K562 (cell line): ENCODE results near the gene GALNT5. TPM values are rescaled to one million over a fixed set of nuclear protein-coding genes. Genes with fewer than 3 reads are reported as not detected.
A peak's percentile ranks its signal among the peaks of the same experiment; 100 is the strongest.

Source experiments
- ASH1L ChIP-seq: fragments of 450-650 bp; IDR thresholded peaks from 2 replicates; pipeline ENCODE4 v1.6.1; 2018; ENCODE audit warnings: borderline replicate concordance, mild to moderate bottlenecking, low read depth; ENCODE audit not compliant: partially characterized antibody
- CBFA2T2 ChIP-seq: fragments of 450-650 bp; conservative IDR thresholded peaks from 2 replicates; pipeline ENCODE4 v1.6.1; 2017; ENCODE audit warnings: mild to moderate bottlenecking
- CREBBP ChIP-seq: IDR thresholded peaks from one replicate; pipeline ENCODE4 v1.6.1; 2012; ENCODE audit warnings: low read depth, mild to moderate bottlenecking, control low read depth, inconsistent platforms, low read length
- ETS2 ChIP-seq: IDR thresholded peaks from 2 replicates; pipeline ENCODE4 v1.6.1; 2016; ENCODE audit warnings: borderline replicate concordance, missing genetic modification characterization, mild to moderate bottlenecking, moderate library complexity, missing compliant biosample characterization; ENCODE audit not compliant: poor library complexity, severe bottlenecking
- ETV1 ChIP-seq: fragments of 450-650 bp; conservative IDR thresholded peaks from 2 replicates; pipeline ENCODE4 v1.6.1; 2016; ENCODE audit warnings: missing genetic modification characterization, control low read depth, low read depth, missing compliant biosample characterization
- EWSR1 ChIP-seq: fragments of 450-650 bp; IDR thresholded peaks from 2 replicates; pipeline ENCODE4 v1.6.1; 2018; ENCODE audit warnings: borderline replicate concordance, mild to moderate bottlenecking, low read depth, moderate library complexity; ENCODE audit not compliant: partially characterized antibody
- FUS ChIP-seq: fragments of 200-400 bp; formaldehyde crosslinking; optimal IDR thresholded peaks from 2 replicates; pipeline ENCODE3; 2017; ENCODE audit warnings: low read depth, low read length
- HDAC1 ChIP-seq, 2 experiments: fragments of 450-650 bp; IDR thresholded peaks; 2 replicates each; pipeline ENCODE4 v1.6.1; 2016 to 2017; ENCODE audit warnings: inconsistent platforms in 1 of 2, mild to moderate bottlenecking in 1 of 2, moderate library complexity in 1 of 2
- HOXB6 ChIP-seq: fragments of 250-450 bp; sonication (Bioruptor Pico); IDR thresholded peaks from 2 replicates; pipeline ENCODE4 v1.5.1; 2022; ENCODE audit warnings: mild to moderate bottlenecking, borderline replicate concordance
- LEF1 ChIP-seq: fragments of 450-650 bp; IDR thresholded peaks from 2 replicates; pipeline ENCODE4 v1.6.1; 2016; ENCODE audit warnings: mild to moderate bottlenecking
- MAZ ChIP-seq, 2 experiments: fragments of 450-650 bp in 1 of 2; sonication (generic) in 1 of 2; formaldehyde crosslinking; IDR thresholded peaks in 1 of 2; conservative IDR thresholded peaks in 1 of 2; 2 replicates each; pipeline versions ENCODE4 v1.4.0 to v1.5.0; 2020; ENCODE audit warnings: mild to moderate bottlenecking in 1 of 2, missing genetic modification reagents in 1 of 2
- MED1 ChIP-seq: sonication (generic); formaldehyde crosslinking; IDR thresholded peaks from 2 replicates; pipeline ENCODE4 v1.8.1; 2023; ENCODE audit warnings: missing genetic modification reagents, borderline replicate concordance
- MTA3 ChIP-seq: fragments of 450-650 bp; formaldehyde crosslinking; IDR thresholded peaks from 2 replicates; pipeline ENCODE4 v1.6.1; 2017; ENCODE audit warnings: mild to moderate bottlenecking, borderline replicate concordance
- NCOA6 ChIP-seq: fragments of 450-650 bp; IDR thresholded peaks from 2 replicates; pipeline ENCODE4 v1.6.1; 2017; ENCODE audit warnings: mild to moderate bottlenecking
- NONO ChIP-seq, 2 experiments: fragments of 200-400 bp in 1 of 2; fragments of 450-650 bp in 1 of 2; formaldehyde crosslinking in 1 of 2; IDR thresholded peaks; 2 replicates each; pipeline ENCODE4 v1.6.1; 2017; ENCODE audit warnings: low read depth in 2 of 2, mild to moderate bottlenecking in 2 of 2, moderate library complexity in 2 of 2, low read length in 1 of 2
- POLR2H ChIP-seq: IDR thresholded peaks from 2 replicates; pipeline ENCODE4 v1.6.1; 2016; ENCODE audit warnings: missing genetic modification characterization, low read depth, mild to moderate bottlenecking, control low read depth, missing compliant biosample characterization, moderate library complexity
- SNIP1 ChIP-seq: fragments of 450-650 bp; IDR thresholded peaks from 2 replicates; pipeline ENCODE4 v1.7.1; 2017; ENCODE audit warnings: low read depth, mild to moderate bottlenecking
- SPI1 ChIP-seq: IDR thresholded peaks from 2 replicates; pipeline ENCODE4 v1.6.1; 2011; ENCODE audit warnings: low read depth, low read length, control low read depth, borderline replicate concordance
- ZFX ChIP-seq: sonication (generic); formaldehyde crosslinking; IDR thresholded peaks from 2 replicates; pipeline ENCODE4 v1.8.0; 2022; ENCODE audit warnings: mild to moderate bottlenecking, missing genetic modification reagents, moderate library complexity
- ZNF232 ChIP-seq: sonication (generic); formaldehyde crosslinking; IDR thresholded peaks from 2 replicates; pipeline ENCODE4 v1.8.0; 2022; ENCODE audit warnings: mild to moderate bottlenecking, missing genetic modification reagents
- ZNF445 ChIP-seq: fragments of 250-450 bp; sonication (Bioruptor Pico); IDR thresholded peaks from 2 replicates; pipeline ENCODE4 v1.4.0; 2020; ENCODE audit warnings: low read depth, mild to moderate bottlenecking, moderate library complexity
- ZNF76 ChIP-seq: fragments of 250-450 bp; sonication (Bioruptor Pico); IDR thresholded peaks from 2 replicates; pipeline ENCODE4 v1.4.0; 2020; ENCODE audit warnings: mild to moderate bottlenecking, moderate library complexity, borderline replicate concordance
- polyA plus RNA-seq, 8 experiments: library from polyadenylated mRNA; depleted of rRNA in 4 of 8; stranded (reverse) in 5 of 8; unstranded in 3 of 8; fragments of >200 nt; fragmentation: Nextera tagmentation in 2 of 8; fragmentation: Illumina TruSeq in 1 of 8; extraction: Ambion mirVana in 2 of 8; extraction: Trizol in 1 of 8; gene quantifications; 2 replicates each; pipeline versions ENCODE4 v1.2.1 to v1.2.3, GENCODE V29; 2011 to 2014; ENCODE audit warnings: inconsistent platforms in 1 of 8, missing spikeins in 1 of 8
- total RNA-seq, 7 experiments: library from RNA; depleted of rRNA in 6 of 7; stranded (reverse); fragments of >200 nt in 6 of 7; fragmentation: Illumina TruSeq in 2 of 7; extraction: Trizol in 2 of 7; gene quantifications; 2 replicates each; pipeline versions ENCODE4 v1.2.1 to v1.2.3, GENCODE V29; 2011 to 2021; ENCODE audit warnings: low replicate concordance in 1 of 7
- TF ChIP-seq, protein P1 (sequence below): sonication (generic); formaldehyde crosslinking; IDR thresholded peaks from 2 replicates; pipeline ENCODE4 v1.5.0; 2020; ENCODE audit warnings: missing genetic modification reagents
- TF ChIP-seq, protein P2 (sequence below), 2 experiments: fragments of 450-650 bp; conservative IDR thresholded peaks; 2 replicates each; pipeline ENCODE4 v1.6.1; 2017; ENCODE audit warnings: mild to moderate bottlenecking in 2 of 2, moderate library complexity in 2 of 2
- TF ChIP-seq, protein P3 (sequence below), 2 experiments: fragments of 200-800 bp in 1 of 2; sonication (Bioruptor generic) in 1 of 2; sonication (generic) in 1 of 2; formaldehyde crosslinking in 1 of 2; IDR thresholded peaks in 1 of 2; conservative IDR thresholded peaks in 1 of 2; 2 replicates each; pipeline versions ENCODE4 v1.5.0 to v1.6.1; 2016 to 2020; ENCODE audit warnings: missing compliant biosample characterization in 1 of 2, missing genetic modification characterization in 1 of 2, missing genetic modification reagents in 1 of 2

The GALNT5 gene
- total and polyA plus RNA-seq, 9 of the 15 experiments (the other 6 are each of a cell fraction or from before 2014, with no cell fraction given), result 21.6 to 73.0 (median 54.7) TPM

DNA sequence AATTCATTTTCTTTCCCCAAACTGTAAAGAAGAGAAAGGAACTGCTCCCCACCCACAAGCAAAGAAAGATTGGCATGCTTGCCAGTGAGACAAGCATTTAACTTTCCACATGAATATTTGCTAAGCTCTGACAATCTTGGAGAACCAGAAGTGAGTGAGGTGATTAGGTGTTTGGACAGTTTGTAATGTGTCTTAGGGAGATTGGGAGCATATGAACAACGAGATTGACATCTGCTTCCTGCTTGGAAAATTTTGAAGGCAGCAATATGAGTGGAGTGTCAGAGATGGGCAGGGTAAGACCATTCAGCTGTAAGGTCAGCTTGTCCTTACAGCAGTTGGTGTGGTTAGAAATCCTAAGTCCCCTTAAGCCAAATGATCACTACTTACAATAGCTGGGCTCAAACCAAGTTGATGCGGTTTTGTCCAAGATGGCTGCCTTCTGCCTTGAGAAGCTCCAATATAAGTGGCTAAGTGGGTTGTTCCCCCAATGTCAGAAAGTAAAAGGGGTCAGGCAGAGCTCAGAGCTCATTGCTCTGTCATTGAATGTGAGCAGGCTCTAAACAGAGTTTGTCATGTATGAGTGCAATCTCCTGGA lies 36.0 kb upstream of the GALNT5 start (continued):
- TF ChIP-seq HOXB6 (CRISPR knock-in tag) (no peak), NCOA6 (no peak), MAZ (CRISPR knock-in tag; conservative IDR thresholded peaks at IDR 0.05 in 1 of 2, IDR thresholded peaks at IDR 0.05 in 1 of 2) (peak; percentile 28 to 63; a peak in 1 of 4 replicates), ETS2 (tag) (no peak), FUS (no peak), LEF1 (peak; percentile 96), ETV1 (peak; percentile 85), POLR2H (tag) (no peak; the same call in 1 of the 2 replicates), HDAC1 (IDR thresholded peaks at IDR 0.05) (peak in 1 of 2 experiments; percentile 96; a peak in 2 of 4 replicates), CREBBP (no peak), ZNF232 (CRISPR knock-in tag) (no peak), ZFX (CRISPR knock-in tag) (no peak), SNIP1 (no peak), ZNF76 (CRISPR knock-in tag) (no peak), ZNF445 (CRISPR knock-in tag) (no peak), EWSR1 (no peak), MED1 (CRISPR knock-in tag) (no peak), ASH1L (peak; percentile 50), SPI1 (no peak; the same call in 1 of the 2 replicates), MTA3 (peak; percentile 87; the same call in 1 of the 2 replicates), NONO (IDR thresholded peaks at IDR 0.05; ENCODE audit: low read depth in 2 of 2, low read length in 1 of 2) (no peak), CBFA2T2 (peak; percentile 99)
- TF ChIP-seq, protein P1, sequence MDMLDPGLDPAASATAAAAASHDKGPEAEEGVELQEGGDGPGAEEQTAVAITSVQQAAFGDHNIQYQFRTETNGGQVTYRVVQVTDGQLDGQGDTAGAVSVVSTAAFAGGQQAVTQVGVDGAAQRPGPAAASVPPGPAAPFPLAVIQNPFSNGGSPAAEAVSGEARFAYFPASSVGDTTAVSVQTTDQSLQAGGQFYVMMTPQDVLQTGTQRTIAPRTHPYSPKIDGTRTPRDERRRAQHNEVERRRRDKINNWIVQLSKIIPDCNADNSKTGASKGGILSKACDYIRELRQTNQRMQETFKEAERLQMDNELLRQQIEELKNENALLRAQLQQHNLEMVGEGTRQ (CRISPR knock-in tag), result no peak
- TF ChIP-seq, protein P2, sequence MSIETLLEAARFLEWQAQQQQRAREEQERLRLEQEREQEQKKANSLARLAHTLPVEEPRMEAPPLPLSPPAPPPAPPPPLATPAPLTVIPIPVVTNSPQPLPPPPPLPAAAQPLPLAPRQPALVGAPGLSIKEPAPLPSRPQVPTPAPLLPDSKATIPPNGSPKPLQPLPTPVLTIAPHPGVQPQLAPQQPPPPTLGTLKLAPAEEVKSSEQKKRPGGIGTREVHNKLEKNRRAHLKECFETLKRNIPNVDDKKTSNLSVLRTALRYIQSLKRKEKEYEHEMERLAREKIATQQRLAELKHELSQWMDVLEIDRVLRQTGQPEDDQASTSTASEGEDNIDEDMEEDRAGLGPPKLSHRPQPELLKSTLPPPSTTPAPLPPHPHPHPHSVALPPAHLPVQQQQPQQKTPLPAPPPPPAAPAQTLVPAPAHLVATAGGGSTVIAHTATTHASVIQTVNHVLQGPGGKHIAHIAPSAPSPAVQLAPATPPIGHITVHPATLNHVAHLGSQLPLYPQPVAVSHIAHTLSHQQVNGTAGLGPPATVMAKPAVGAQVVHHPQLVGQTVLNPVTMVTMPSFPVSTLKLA (conservative IDR thresholded peaks at IDR 0.05), result peak; percentile 31 to 71; a peak in 2 of 4 replicates
- TF ChIP-seq, protein P3, sequence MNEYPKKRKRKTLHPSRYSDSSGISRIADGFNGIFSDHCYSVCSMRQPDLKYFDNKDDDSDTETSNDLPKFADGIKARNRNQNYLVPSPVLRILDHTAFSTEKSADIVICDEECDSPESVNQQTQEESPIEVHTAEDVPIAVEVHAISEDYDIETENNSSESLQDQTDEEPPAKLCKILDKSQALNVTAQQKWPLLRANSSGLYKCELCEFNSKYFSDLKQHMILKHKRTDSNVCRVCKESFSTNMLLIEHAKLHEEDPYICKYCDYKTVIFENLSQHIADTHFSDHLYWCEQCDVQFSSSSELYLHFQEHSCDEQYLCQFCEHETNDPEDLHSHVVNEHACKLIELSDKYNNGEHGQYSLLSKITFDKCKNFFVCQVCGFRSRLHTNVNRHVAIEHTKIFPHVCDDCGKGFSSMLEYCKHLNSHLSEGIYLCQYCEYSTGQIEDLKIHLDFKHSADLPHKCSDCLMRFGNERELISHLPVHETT (CRISPR knock-in tag; conservative IDR thresholded peaks at IDR 0.05 in 1 of 2, IDR thresholded peaks at IDR 0.05 in 1 of 2), result peak in 1 of 2 experiments; percentile 76; a peak in 2 of 4 replicates
